NCI-H226 (cell line): Measurements from ENCODE around the gene TEKTIP1.

Source experiments
- DNase-seq: peaks from one replicate; pipeline ENCODE4 v3.0.0-alpha.2; 2015

TEKTIP1 gene

GRCh38 chr19:3538258-3538929 is 580 bp upstream of the TEKTIP1 start:
- DNase-seq = no peak

GRCh38 chr19:3539756-3540118 is 763 bp downstream of the TEKTIP1 start:
- no peak for DNase-seq

DNA sequence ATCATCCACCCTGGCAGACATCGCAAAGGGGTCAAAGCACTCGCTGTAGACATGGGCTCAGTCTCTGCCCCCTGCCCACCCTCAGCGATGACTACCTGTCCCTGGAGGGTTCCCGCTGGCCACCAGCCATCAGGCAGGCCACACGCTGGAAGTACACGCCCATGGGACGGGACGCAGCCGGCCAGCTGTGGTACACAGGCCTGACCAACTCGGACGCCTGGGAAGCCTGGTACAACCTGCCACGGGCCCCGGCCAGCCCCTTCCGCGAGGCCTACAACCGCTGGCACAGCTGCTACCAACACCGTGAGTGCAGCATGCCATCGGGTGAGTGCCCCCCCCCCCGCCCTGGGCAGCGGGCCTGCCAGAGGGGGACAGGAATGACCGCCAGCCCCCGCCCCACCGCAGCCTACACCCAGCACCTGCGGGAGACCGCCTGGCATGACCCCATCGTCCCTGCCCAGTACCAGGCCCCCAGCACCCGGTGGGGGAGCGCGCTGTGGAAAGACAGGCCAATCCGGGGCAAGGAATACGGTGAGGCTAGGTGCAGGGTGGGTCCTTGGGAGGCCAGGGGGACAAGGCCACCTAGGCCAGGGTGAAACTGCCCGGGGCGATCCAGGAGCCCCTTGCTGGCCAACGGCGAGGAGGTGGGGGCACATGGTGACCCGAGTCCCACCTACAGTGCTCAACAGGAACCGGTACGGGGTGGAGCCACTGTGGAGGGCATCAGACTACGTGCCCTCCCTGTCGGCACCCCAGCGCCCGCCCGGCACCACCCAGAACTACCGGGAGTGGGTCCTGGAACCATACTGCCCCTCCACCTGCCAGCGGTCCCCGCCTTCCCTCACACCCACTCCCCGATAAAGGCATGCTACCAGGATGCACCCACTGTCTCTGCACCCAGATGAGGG is 4.4 kb downstream of the TEKTIP1 start:
- DNase-seq = no peak

- no peak for DNase-seq
These were observed 5.0 kb downstream of the TEKTIP1 start for GRCh38 chr19:3544058-3544376.

DNA sequence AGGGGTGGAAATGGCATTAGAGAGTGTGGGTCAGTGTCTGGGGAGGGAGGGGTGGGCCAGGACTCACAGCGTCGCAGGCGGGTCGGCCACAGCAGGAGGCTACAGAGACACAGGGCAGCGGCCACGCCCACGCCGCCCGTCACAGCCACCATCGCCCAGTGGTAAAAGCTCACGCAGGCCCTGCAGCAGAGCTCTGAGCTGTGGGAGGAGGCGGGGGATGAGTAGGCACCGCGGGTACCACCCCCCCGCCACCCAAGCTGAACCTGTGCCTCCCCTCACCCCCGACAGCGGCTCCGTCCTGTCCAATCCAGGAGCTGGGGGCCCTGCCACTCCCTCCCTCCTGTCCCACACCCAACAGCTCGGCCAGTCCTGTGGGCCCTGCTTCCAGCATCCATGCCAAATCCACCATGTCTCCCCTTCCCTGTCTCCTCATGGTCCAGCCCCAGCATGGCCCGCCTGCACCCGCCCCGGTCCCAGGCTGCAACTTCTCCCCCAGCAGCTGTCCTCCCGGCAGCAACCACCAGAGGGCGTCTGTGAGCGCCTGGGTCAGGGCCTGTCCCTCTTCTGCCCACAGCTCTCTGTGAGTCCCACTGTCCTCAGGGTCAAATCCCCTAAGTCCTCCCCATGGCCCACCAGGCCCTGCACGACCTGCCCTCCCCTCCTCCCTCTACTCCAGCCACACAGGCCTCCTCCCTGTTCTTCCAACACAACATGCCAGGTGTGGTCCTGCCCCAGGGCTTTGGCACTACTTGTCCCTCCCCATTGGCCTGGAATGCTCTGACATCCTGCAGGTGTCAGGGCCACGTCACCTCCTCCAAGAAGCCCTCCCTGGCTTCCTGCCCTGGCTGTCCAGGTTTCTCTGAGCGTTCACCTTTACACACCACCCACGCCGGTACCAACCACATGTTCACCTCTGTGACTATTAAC is 6.0 kb downstream of the TEKTIP1 start:
- DNase-seq = peak; percentile 73

DNA sequence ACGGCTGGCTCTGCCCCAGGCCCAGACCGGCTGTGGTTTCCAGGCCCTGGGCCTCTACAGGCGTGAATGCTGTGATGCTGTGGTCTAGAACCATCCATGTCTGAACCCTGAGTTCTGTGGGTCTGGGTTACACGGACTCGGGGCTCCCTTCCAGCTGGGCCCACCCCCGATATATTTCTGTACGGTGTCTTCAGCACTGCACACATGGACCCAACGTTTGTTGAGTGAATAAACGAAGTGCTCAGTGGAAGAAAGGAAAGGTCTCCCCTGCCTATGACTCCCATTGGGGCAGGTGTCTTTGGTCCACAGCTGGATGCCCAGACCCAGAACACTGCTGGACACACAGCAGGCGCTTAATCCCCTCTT is 6.7 kb downstream of the TEKTIP1 start:
- no peak for DNase-seq

DNA sequence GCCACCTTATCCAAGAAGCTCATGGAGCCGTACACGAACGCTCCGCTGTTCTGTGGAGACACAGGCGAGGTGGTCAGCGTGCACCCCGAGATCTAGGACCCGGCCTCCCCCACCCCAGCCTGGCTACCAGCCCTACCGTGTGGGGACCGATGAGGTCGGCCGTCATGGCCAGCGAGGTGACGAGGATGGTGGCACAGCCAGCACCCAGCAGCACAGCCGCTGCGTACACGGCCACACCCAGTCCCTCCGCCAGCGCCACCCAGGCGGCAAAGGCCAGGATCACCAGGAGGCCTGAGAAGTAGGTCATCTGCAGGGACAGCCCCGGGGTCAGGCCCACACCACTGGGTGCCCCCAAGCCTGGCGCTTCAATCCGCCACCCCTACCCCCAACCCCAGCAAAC is 7.1 kb downstream of the TEKTIP1 start:
- DNase-seq = no peak

- DNase-seq = no peak
These were observed 8.3 kb downstream of the TEKTIP1 start for GRCh38 chr19:3547301-3547731.

- DNase-seq = no peak
These were observed 8.9 kb downstream of the TEKTIP1 start for GRCh38 chr19:3547767-3548282.

- DNase-seq = no peak
These were observed 9.6 kb downstream of the TEKTIP1 start for GRCh38 chr19:3548606-3549005.

DNA sequence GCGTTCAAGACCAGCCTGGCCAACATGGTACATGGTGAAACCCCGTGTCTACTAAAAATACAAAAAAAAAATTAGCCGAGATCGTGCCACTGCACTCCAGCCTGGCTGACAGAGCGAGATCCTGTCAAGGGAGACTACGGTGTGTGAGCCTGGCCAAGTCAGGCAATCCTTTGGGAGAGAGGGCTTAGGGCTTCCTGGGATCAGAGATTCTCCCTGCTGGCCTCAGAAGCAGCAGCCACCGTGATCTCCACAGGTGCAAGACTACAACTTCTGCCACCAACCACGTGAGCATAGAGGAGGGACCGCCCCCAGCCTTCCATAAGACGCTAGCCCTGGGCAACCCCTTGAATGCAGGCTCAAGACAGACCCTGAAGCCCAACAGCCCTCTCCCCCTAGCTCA is 10.8 kb downstream of the TEKTIP1 start:
- DNase-seq = no peak

DNA sequence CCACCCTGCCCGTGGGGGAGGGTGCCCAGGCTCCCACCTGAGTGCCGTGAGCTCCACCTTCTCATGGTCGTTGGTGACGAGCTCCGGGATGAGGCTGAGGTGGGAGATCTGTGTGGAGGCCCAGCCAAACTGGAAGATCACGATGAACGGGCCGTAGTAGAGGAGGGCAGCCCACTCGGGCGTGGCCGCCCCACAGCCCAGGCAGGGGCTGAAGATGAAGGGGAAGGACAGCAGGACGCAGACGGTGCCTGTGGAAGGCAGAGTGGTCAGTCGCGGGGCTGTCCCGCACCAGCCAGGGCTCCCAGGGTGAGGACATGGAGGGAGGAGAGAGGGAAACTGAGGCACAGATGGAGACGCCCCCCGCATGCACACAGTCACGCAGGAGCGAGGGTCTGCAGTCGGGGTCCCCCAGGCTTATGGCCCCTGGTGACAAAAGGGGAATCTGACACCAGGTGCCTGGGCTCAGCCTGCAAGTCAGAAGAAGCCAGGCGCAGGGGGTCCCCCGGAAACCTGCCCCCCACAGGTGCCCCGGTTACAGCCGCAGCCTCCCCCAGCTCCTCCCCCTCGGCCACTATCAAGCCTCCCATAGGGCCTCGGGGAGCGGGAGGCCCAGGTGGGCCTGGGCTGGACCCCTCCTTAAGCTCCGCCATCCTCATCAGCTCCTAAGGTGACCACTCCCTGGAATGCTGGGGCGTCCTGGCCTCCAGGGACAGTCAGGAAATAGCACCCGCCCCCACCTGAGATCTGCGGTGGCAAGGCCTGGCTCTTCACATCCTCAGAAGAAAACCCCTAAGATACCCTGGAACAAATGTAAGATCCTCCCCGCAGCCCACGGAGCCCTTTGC is 12.2 kb downstream of the TEKTIP1 start:
- DNase-seq = no peak

GRCh38 chr19:3551792-3552095 is 12.8 kb downstream of the TEKTIP1 start:
- DNase-seq = no peak

- DNase-seq = no peak
These were observed 15.5 kb downstream of the TEKTIP1 start for GRCh38 chr19:3554254-3555083.

DNA sequence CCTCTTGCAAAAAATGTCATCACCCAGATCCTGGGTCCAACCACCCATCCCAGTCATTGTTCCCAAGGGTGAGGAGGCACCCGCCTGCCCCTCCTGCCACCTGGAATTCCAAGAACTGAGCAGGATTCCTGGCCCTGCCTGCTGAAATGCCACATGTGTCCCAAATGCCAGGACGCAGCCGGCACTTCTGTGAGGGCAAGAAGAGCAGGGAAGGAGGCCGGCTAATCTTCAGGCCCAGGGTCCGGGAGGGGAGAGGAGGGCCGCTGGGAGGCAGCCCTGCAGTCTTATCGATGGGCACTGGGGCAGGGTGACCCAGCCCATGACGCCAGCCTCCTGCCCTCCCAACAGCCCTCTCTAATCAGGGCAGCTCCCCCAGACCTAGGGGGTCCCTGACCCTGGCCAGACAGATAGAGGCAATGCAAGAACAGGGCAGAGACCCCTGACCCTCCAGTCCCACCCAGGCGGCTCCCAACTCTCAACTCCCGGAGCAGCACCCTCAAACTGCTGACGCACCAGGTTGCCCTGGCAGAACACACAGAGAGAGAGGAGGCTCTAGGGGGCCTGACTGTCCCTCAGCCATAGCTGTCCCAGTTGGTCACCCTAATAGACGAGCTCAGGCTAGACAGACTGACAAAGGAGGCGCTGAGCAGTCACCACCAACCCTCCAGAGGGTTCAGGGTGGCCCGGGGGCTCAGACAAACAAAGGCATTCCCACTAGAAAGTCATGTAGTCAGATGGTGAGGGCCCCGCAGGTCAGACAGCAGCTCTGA is 16.9 kb downstream of the TEKTIP1 start:
- no peak for DNase-seq

- DNase-seq = no peak
These were observed 17.5 kb downstream of the TEKTIP1 start for GRCh38 chr19:3556423-3556977.

GRCh38 chr19:3556978-3557460 is 18.0 kb downstream of the TEKTIP1 start:
- DNase-seq = no peak

GRCh38 chr19:3557461-3558248 is 18.7 kb downstream of the TEKTIP1 start, which contains the start of gene MFSD12:
TSS of gene MFSD12 (minus strand) at chr19:3557586. CDS start at chr19:3557403, 183 bp downstream.
- peak; percentile 91 for DNase-seq
